MM.1S (cell line): ENCODE measurements around the gene SNN.

Source experiments
- DNase-seq: peaks from one replicate; pipeline ENCODE4 v3.0.0-alpha.2; 2015
- H2AFZ ChIP-seq: fragments of 300-600 bp; sonication (generic); 2 replicates; pipeline ENCODE4 v1.6.0; 2016; ENCODE audit warnings: antibody characterized with exemption, low read length
- H3F3A ChIP-seq: fragments of 300-600 bp; sonication (generic); 2 replicates; pipeline ENCODE4 v1.6.1; 2016; ENCODE audit warnings: mild to moderate bottlenecking, antibody characterized with exemption, low read length, moderate library complexity, mixed read lengths; ENCODE audit not compliant: insufficient read depth
- H3K27ac ChIP-seq: fragments of 300-600 bp; sonication (generic); 2 replicates; pipeline ENCODE4 v1.5.1; 2016; ENCODE audit warnings: mild to moderate bottlenecking, low read length
- H3K27me3 ChIP-seq: fragments of 300-600 bp; sonication (generic); replicated peaks from 2 replicates; pipeline ENCODE4 v1.6.0; 2016; ENCODE audit warnings: low read length; ENCODE audit not compliant: insufficient read depth
- H3K36me3 ChIP-seq: fragments of 300-600 bp; sonication (generic); replicated peaks from 2 replicates; pipeline ENCODE4 v1.6.1; 2016; ENCODE audit warnings: mild to moderate bottlenecking, low read length, mixed read lengths; ENCODE audit not compliant: insufficient read depth
- H3K4me1 ChIP-seq: fragments of 300-600 bp; sonication (generic); 2 replicates; pipeline ENCODE4 v1.6.1; 2016; ENCODE audit warnings: low read length, mixed read lengths
- H3K4me2 ChIP-seq: fragments of 300-600 bp; sonication (generic); 2 replicates; pipeline ENCODE4 v1.6.0; 2016; ENCODE audit warnings: low read depth, low read length
- H3K4me3 ChIP-seq: fragments of 300-600 bp; sonication (generic); 2 replicates; pipeline ENCODE4 v1.5.1; 2016; ENCODE audit warnings: low read length, mixed read lengths
- H3K79me2 ChIP-seq: fragments of 300-600 bp; sonication (generic); 2 replicates; pipeline ENCODE4 v1.6.1; 2016; ENCODE audit warnings: mixed run types, low read length, mixed read lengths
- H3K9ac ChIP-seq: fragments of 300-600 bp; sonication (generic); 2 replicates; pipeline ENCODE4 v1.6.1; 2016; ENCODE audit warnings: low read length, mixed read lengths
- H3K9me2 ChIP-seq: fragments of 300-600 bp; sonication (generic); replicated peaks from 2 replicates; pipeline ENCODE4 v1.6.1; 2016; ENCODE audit warnings: mild to moderate bottlenecking, low read length, mixed read lengths; ENCODE audit not compliant: insufficient read depth
- H3K9me3 ChIP-seq: fragments of 300-600 bp; sonication (generic); replicated peaks from 2 replicates; pipeline ENCODE4 v1.6.1; 2016; ENCODE audit warnings: mild to moderate bottlenecking, low read length, mixed read lengths; ENCODE audit not compliant: insufficient read depth
- H4K20me1 ChIP-seq: fragments of 300-600 bp; sonication (generic); 2 replicates; pipeline ENCODE4 v1.6.1; 2016; ENCODE audit warnings: mild to moderate bottlenecking, low read length, moderate library complexity, mixed read lengths; ENCODE audit not compliant: insufficient read depth
- EZH2 ChIP-seq: fragments of 300-600 bp; sonication (generic); optimal IDR thresholded peaks from 2 replicates; pipeline ENCODE3; 2017; ENCODE audit warnings: low read depth, mild to moderate bottlenecking, antibody characterized with exemption, low read length, mixed read lengths
- EZH2phosphoT487 ChIP-seq: fragments of 300-600 bp; sonication (generic); IDR thresholded peaks from 2 replicates; pipeline ENCODE4 v1.6.1; 2018; ENCODE audit warnings: antibody characterized with exemption, low read length
- TF ChIP-seq, protein P1 (sequence below): fragments of 300-600 bp; sonication (generic); IDR thresholded peaks from 2 replicates; pipeline ENCODE4 v1.5.1; 2016; ENCODE audit warnings: antibody characterized with exemption, low read length, mixed read lengths

The SNN gene

DNA sequence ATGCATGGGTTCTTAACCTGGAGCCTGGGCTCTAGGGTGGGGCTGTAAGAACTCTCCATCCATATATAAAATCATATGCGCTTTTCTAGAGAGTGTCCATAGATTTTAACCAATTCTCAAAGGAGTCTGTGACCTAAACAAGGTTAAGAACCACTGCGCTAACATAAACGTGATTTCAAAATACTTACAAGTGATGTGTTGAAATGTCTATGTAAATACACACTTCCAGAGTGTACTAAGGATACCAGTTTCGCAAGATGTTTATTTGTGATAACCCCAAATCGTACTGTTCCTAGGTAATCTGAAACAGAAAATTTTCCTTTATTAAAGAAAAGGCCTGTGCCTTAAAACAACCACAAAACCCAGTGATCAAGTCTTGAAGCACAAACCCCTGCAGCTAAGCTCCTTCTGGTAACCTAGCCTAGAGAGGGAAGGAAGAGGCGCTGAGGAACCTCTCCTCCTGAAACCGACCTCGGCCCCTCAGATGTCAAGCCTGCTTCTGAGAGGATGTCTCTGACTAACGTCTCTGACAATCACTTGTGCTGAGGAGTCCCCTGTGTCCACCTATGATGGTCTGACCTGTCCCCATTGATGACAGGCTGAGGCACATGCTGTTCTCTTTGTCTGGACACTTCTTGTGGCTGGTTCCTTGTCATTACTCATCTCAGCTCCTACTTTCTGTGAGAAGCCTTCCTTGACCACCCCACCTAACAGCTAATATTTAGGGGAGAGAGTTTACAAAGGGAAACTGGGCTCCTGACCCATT lies 32.2 kb downstream of the SNN start:
- TF ChIP-seq EZH2 (no peak), EZH2phosphoT487 (no peak)
- TF ChIP-seq, protein P1, sequence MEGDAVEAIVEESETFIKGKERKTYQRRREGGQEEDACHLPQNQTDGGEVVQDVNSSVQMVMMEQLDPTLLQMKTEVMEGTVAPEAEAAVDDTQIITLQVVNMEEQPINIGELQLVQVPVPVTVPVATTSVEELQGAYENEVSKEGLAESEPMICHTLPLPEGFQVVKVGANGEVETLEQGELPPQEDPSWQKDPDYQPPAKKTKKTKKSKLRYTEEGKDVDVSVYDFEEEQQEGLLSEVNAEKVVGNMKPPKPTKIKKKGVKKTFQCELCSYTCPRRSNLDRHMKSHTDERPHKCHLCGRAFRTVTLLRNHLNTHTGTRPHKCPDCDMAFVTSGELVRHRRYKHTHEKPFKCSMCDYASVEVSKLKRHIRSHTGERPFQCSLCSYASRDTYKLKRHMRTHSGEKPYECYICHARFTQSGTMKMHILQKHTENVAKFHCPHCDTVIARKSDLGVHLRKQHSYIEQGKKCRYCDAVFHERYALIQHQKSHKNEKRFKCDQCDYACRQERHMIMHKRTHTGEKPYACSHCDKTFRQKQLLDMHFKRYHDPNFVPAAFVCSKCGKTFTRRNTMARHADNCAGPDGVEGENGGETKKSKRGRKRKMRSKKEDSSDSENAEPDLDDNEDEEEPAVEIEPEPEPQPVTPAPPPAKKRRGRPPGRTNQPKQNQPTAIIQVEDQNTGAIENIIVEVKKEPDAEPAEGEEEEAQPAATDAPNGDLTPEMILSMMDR: no peak
- peaks cover 61% of the 10 kb centered on the region for H3K36me3 ChIP-seq
- H3K79me2 ChIP-seq: peaks cover 100% of the 10 kb centered on the region
- H3K27ac ChIP-seq: peak overlapping the region; percentile 67; the same call in 1 of the 2 replicates
- H3K4me1 ChIP-seq: peaks cover 92% of the 10 kb centered on the region
- H3F3A ChIP-seq: peaks cover 100% of the 10 kb centered on the region
- H3K9me2 ChIP-seq: no peaks in the 10 kb centered on the region
- no peaks in the 10 kb centered on the region for H3K27me3 ChIP-seq
- H3K4me3 ChIP-seq: no peak overlapping the region
- 0 out of 2 replicates have a peak overlapping the region, but pooled peaks have one; percentile 11 for H3K9ac ChIP-seq
- H2AFZ ChIP-seq: no peak overlapping the region
- peaks cover 4% of the 10 kb centered on the region; the same call in 1 of the 2 replicates for H4K20me1 ChIP-seq
- H3K9me3 ChIP-seq: no peaks in the 10 kb centered on the region
- H3K4me2 ChIP-seq: peak overlapping the region; percentile 11; the same call in 1 of the 2 replicates
- no peak for DNase-seq

DNA sequence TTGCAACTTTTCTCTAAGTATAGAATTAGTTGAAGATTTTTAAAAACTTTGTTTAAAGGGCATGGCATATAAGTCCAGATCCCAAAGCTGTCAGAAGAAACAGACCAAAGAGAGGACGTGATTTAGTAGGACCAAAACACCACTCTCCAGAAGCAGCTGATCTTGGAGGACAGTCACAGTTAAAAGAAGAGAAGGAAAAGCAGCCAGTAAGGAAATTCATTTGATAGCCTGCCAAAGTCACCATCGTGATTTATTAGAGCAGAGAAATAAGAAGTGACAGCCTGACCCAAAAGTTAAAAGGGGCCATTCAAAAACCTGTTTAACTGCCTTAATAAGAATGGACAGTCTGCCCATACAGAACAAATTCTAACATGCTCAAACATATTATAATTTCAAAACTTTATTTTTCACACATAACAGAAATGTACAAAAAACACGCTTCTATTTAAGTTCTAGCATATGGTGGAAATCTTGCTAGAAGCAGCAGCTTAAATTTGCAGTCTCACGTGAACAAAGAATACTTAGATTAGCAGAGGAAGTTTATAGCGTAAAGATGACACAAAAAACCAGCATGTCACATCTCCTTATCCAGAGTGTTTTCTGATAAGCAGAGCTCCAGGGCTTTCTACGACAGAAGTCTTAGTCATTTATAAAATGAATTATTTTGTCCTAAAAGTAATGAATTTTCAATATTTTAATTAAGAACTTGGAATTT lies 37.2 kb downstream of the SNN start:
- H3K4me1 ChIP-seq: peaks cover 88% of the 10 kb centered on the region
- no peak overlapping the region for H3K4me3 ChIP-seq
- no peak for DNase-seq

DNA sequence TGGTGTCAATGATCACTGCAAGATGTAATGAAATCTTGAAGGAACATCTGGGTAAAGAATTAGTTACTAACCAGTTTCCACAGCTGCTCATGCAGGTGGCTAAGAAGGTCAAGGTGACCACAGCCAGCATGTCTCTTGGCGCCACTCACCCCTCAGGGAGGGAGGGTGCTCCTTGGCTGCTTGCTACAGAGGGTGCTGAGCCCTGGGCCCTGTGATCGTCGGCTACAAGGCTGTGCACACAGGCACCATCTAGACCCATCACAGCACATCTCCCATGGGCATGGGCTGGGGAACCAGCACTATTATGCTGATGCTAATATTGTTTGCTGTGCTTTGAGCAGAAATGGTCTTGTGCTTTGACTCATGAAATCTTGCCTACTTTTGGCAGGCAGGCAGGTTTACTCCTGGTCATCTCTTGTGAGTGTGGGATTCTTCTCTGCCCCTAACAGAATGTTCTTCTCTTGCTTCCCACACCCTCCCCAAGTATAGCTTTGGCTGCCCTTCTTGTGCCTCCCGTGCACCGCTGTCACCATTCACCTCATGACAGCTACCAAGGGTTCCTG lies 38.0 kb downstream of the SNN start:
- H3K79me2 ChIP-seq: peaks cover 98% of the 10 kb centered on the region
- peaks cover 24% of the 10 kb centered on the region for H3K36me3 ChIP-seq
- H4K20me1 ChIP-seq: 0 out of 2 replicates have a peak, but pooled peaks cover 5% of the 10 kb centered on the region
- no peak overlapping the region for H2AFZ ChIP-seq
- H3K27me3 ChIP-seq: no peaks in the 10 kb centered on the region
- peak overlapping the region; percentile 20; the same call in 1 of the 2 replicates for H3K4me2 ChIP-seq
- no peak overlapping the region for H3K4me3 ChIP-seq
- H3K9ac ChIP-seq: peak overlapping the region; percentile 9; the same call in 1 of the 2 replicates
- H3K9me3 ChIP-seq: no peaks in the 10 kb centered on the region
- DNase-seq: peak; percentile 88
- TF ChIP-seq EZH2: no peak
- TF ChIP-seq, protein P1: no peak
- TF ChIP-seq EZH2phosphoT487: no peak
- H3K4me1 ChIP-seq: peaks cover 89% of the 10 kb centered on the region
- no peaks in the 10 kb centered on the region for H3K9me2 ChIP-seq
- H3F3A ChIP-seq: peaks cover 96% of the 10 kb centered on the region
- H3K27ac ChIP-seq: peak overlapping the region; percentile 78

More for the DNA sequence above, 37.2 kb downstream of the SNN start:
- no peak for TF ChIP-seq EZH2
- TF ChIP-seq, protein P1: no peak
- TF ChIP-seq EZH2phosphoT487: no peak
- Histone ChIP-seq H3K36me3 (peaks cover 22% of the 10 kb centered on the region), H3K27ac (peak overlapping the region; percentile 78), H3K4me2 (peak overlapping the region; percentile 20; the same call in 1 of the 2 replicates), H2AFZ (no peak overlapping the region), H3K9me2 (no peaks in the 10 kb centered on the region), H3K9ac (peak overlapping the region; percentile 9; the same call in 1 of the 2 replicates), H3F3A (peaks cover 96% of the 10 kb centered on the region), H3K9me3 (no peaks in the 10 kb centered on the region), H4K20me1 (no peaks in the 10 kb centered on the region), H3K79me2 (peaks cover 98% of the 10 kb centered on the region), H3K27me3 (no peaks in the 10 kb centered on the region)
